ENCODE data around the gene AKR7A2. TPM values are rescaled to one million over a fixed set of nuclear protein-coding genes. Genes with fewer than 3 reads are reported as not detected.
A peak's percentile ranks its signal among the peaks of the same experiment; 100 is the strongest.
"Not testable (repeated sequence)": the region's sequence is repeated elsewhere in the genome, so short reads cannot be mapped to it uniquely, and the experiment has no call there.

The AKR7A2 gene
- total and polyA plus RNA-seq, 8 donors, result 11.7 to 33.8 (median 27.8) TPM

- Histone ChIP-seq H3K4me3 (no peak overlapping the region), H3K27ac (no peak overlapping the region), H3K36me3 (peaks cover 0 to 23% (median 6%) of the 10 kb centered on the region in 3 donors), H3K4me1 (no peaks in the 10 kb centered on the region), H3K27me3 (no peaks in the 10 kb centered on the region), H3K9me3 (no peaks in the 10 kb centered on the region)
- ATAC-seq (no peak), DNase-seq (no peak), FAIRE-seq (no peak)
- intact Hi-C loops (cut with DNase I), result no loop called here
- no peak for TF ChIP-seq CTCF (IDR thresholded peaks at IDR 0.05)
- 94 to 99% methylated on average over 2 of the region's 2 CpGs for WGBS, 2 donors
Observed at GRCh38 chr1:19300211-19300610, 11.7 kb downstream of the AKR7A2 start.

- WGBS, 2 donors, result 95 to 97% methylated on average over 2 of the region's 2 CpGs
- intact Hi-C loops (cut with DNase I), result no loop called here
- H3K9me3 ChIP-seq, result no peaks in the 10 kb centered on the region
- no peaks in the 10 kb centered on the region for H3K4me1 ChIP-seq
- H3K27me3 ChIP-seq, result no peaks in the 10 kb centered on the region
- no peak for DNase-seq
- no peaks in the 10 kb centered on the region for H3K36me3 ChIP-seq
- H3K27ac ChIP-seq, result no peak overlapping the region
- H3K4me3 ChIP-seq, result no peak overlapping the region
- ATAC-seq, result no peak
- TF ChIP-seq CTCF (IDR thresholded peaks at IDR 0.05), result no peak
- FAIRE-seq, result no peak
Observed at GRCh38 chr1:19294638-19295037, 17.3 kb downstream of the AKR7A2 start.

- H3K4me1 ChIP-seq, result peaks cover 0 to 8% (median 6%) of the 10 kb centered on the region in 3 donors
- intact Hi-C loops (cut with DNase I), result no loop called here
- DNase-seq (no peak), ATAC-seq (peak in 2 of 4 donors; percentile 11 to 13), FAIRE-seq (no peak)
- H3K27ac ChIP-seq, result peak overlapping the region in 3 of 4 donors; percentile 19 to 91 (median 88)
- peak overlapping the region in 2 of 4 donors; percentile 49 to 51 for H3K4me3 ChIP-seq
- H3K9me3 ChIP-seq, result no peaks in the 10 kb centered on the region
- no peaks in the 10 kb centered on the region for H3K27me3 ChIP-seq
- no peak for TF ChIP-seq CTCF (IDR thresholded peaks at IDR 0.05)
- H3K36me3 ChIP-seq, result peaks cover 0 to 2% (median 0%) of the 10 kb centered on the region in 3 donors
- 9 to 15% methylated on average over 2 of the region's 2 CpGs for WGBS, 2 donors
Observed at GRCh38 chr1:19289244-19289643, 22.7 kb downstream of the AKR7A2 start.

- H3K36me3 ChIP-seq; intact Hi-C loops (cut with DNase I); H3K9me3 ChIP-seq; FAIRE-seq; H3K4me1 ChIP-seq; H3K27me3 ChIP-seq: not testable (repeated sequence)
- ATAC-seq, result peak; percentile 80 to 87 (median 83)
- Histone ChIP-seq H3K4me3 (peak within 1 kb of the TSS; percentile 46 to 51 (median 49)), H3K27ac (peak within 1 kb of the TSS; percentile 42 to 91 (median 72))
- 5 to 18% methylated on average over 65 to 74 of the region's 82 CpGs for WGBS, 2 donors
- DNase-seq, result peak; percentile 78 to 92 (median 88)
Observed at GRCh38 chr1:19288324-19289241, 23.4 kb downstream of the AKR7A2 start, which contains the start of gene AKR7A3. Gene AKR7A3 (minus strand): TSS chr1:19288770. CDS start chr1:19288709, 61 bp downstream.

- FAIRE-seq (no peak), DNase-seq (peak; percentile 52 to 82 (median 68)), ATAC-seq (peak; percentile 16 to 50 (median 42))
- Histone ChIP-seq H3K4me1 (peaks cover 0 to 8% (median 6%) of the 10 kb centered on the region in 3 donors), H3K9me3 (no peaks in the 10 kb centered on the region), H3K27ac (peak overlapping the region; percentile 42 to 91 (median 72)), H3K36me3 (peaks cover 0 to 13% (median 0%) of the 10 kb centered on the region in 3 donors), H3K27me3 (no peaks in the 10 kb centered on the region), H3K4me3 (peak overlapping the region; percentile 46 to 51 (median 49))
- TF ChIP-seq CTCF (IDR thresholded peaks at IDR 0.05), result no peak
- intact Hi-C loops (cut with DNase I), result no loop called here
- WGBS, 2 donors, result 45 to 85% methylated on average over 13 of the region's 13 CpGs
Observed at GRCh38 chr1:19287436-19288185, 24.3 kb downstream of the AKR7A2 start.

GRCh38 chr1:19285807-19286206 is 26.1 kb downstream of the AKR7A2 start:
- peaks cover 0 to 17% (median 0%) of the 10 kb centered on the region in 3 donors for H3K36me3 ChIP-seq
- FAIRE-seq; H3K4me1 ChIP-seq; intact Hi-C loops (cut with DNase I); H3K9me3 ChIP-seq; H3K27me3 ChIP-seq: not testable (repeated sequence)
- H3K4me3 ChIP-seq, result peak overlapping the region in 2 of 4 donors; percentile 49 to 51
- DNase-seq, result peak in 2 of 6 donors; percentile 49 to 60
- WGBS, 2 donors, result 37 to 87% methylated on average over 3 of the region's 3 CpGs
- peak overlapping the region; percentile 10 to 91 (median 66) for H3K27ac ChIP-seq
- peak; percentile 1 to 8 (median 4) for ATAC-seq

- H3K27me3 ChIP-seq; intact Hi-C loops (cut with DNase I); H3K4me3 ChIP-seq; FAIRE-seq; H3K4me1 ChIP-seq; H3K9me3 ChIP-seq: not testable (repeated sequence)
- ATAC-seq, result peak; percentile 51 to 58 (median 52)
- peaks cover 0 to 17% (median 0%) of the 10 kb centered on the region in 3 donors for H3K36me3 ChIP-seq
- H3K27ac ChIP-seq, result peak overlapping the region in 3 of 4 donors; percentile 45 to 91 (median 88)
- 54 to 72% methylated on average over 2 to 3 of the region's 3 CpGs for WGBS, 2 donors
- peak in 4 of 6 donors; percentile 66 to 71 (median 68) for DNase-seq
Observed at GRCh38 chr1:19285366-19285765, 26.6 kb downstream of the AKR7A2 start.

Data from pancreas (tissue), 10 donors.